Left kidney (tissue), 8 donors: ENCODE data around the gene CD47. TPM values are rescaled to one million over a fixed set of nuclear protein-coding genes. Genes with fewer than 3 reads are reported as not detected.
A peak's percentile ranks its signal among the peaks of the same experiment; 100 is the strongest.

Experiments used
- DNase-seq: peaks from one replicate; pipeline ENCODE4 v3.0.0-alpha.2; 2013
- long read RNA-seq, 8 donors: transcript quantifications; one replicate each; lab custom pipeline, GENCODE V29; 2026
- polyA plus RNA-seq: library from polyadenylated mRNA; unstranded; fragments of 120-200 nt; gene quantifications from one replicate; pipeline ENCODE4 v1.2.1, GENCODE V29; 2013; ENCODE audit not compliant: insufficient read length

CD47 gene
- polyA plus RNA-seq: 90.2 TPM
- long read RNA-seq, donor 1, full-length matches to known transcripts: 18 of 27 reads
- long read RNA-seq, donor 1, partial matches to known transcripts: 9 of 27 reads
- long read RNA-seq, donor 1, other reads (novel, unspliced or antisense): 0 of 27 reads
- long read RNA-seq, donor 2, full-length matches to known transcripts: 14 of 14 reads
- long read RNA-seq, donor 2, partial matches to known transcripts: 0 of 14 reads
- long read RNA-seq, donor 2, other reads (novel, unspliced or antisense): 0 of 14 reads
- long read RNA-seq, donor 3, full-length matches to known transcripts: 9 of 9 reads
- long read RNA-seq, donor 3, partial matches to known transcripts: 0 of 9 reads
- long read RNA-seq, donor 3, other reads (novel, unspliced or antisense): 0 of 9 reads
- long read RNA-seq, donor 4, full-length matches to known transcripts: 2 of 2 reads
- long read RNA-seq, donor 4, partial matches to known transcripts: 0 of 2 reads
- long read RNA-seq, donor 4, other reads (novel, unspliced or antisense): 0 of 2 reads
- long read RNA-seq, donor 5, full-length matches to known transcripts: 27 of 27 reads
- long read RNA-seq, donor 5, partial matches to known transcripts: 0 of 27 reads
- long read RNA-seq, donor 5, other reads (novel, unspliced or antisense): 0 of 27 reads
- long read RNA-seq, donor 6, full-length matches to known transcripts: 13 of 34 reads
- long read RNA-seq, donor 6, partial matches to known transcripts: 21 of 34 reads
- long read RNA-seq, donor 6, other reads (novel, unspliced or antisense): 0 of 34 reads
- long read RNA-seq, donor 7, full-length matches to known transcripts: 19 of 19 reads
- long read RNA-seq, donor 7, partial matches to known transcripts: 0 of 19 reads
- long read RNA-seq, donor 7, other reads (novel, unspliced or antisense): 0 of 19 reads
- long read RNA-seq, donor 8, full-length matches to known transcripts: 5 of 5 reads
- long read RNA-seq, donor 8, partial matches to known transcripts: 0 of 5 reads
- long read RNA-seq, donor 8, other reads (novel, unspliced or antisense): 0 of 5 reads

- DNase-seq: peak; percentile 90
These were observed at the start of gene CD47 for GRCh38 chr3:108090701-108091497. CD47 (minus strand) TSS chr3:108091031; CDS start chr3:108090908, 123 bp downstream.

GRCh38 chr3:108137460-108137814 lies 46.6 kb upstream of the CD47 start:
- DNase-seq: no peak

GRCh38 chr3:108136561-108137459 lies 46.0 kb upstream of the CD47 start:
- DNase-seq: no peak

GRCh38 chr3:108134555-108134880 lies 43.7 kb upstream of the CD47 start:
- no peak for DNase-seq

GRCh38 chr3:108133858-108134554 lies 43.2 kb upstream of the CD47 start:
- no peak for DNase-seq

GRCh38 chr3:108133048-108133369 lies 42.2 kb upstream of the CD47 start:
- DNase-seq: no peak

GRCh38 chr3:108131475-108132134 lies 40.8 kb upstream of the CD47 start:
- no peak for DNase-seq

- no peak for DNase-seq
These were observed 40.1 kb upstream of the CD47 start for GRCh38 chr3:108130701-108131474.

- DNase-seq: no peak
These were observed 39.4 kb upstream of the CD47 start for GRCh38 chr3:108130236-108130635.

GRCh38 chr3:108127301-108127988 lies 36.6 kb upstream of the CD47 start:
- DNase-seq: no peak

GRCh38 chr3:108126348-108126747 lies 35.5 kb upstream of the CD47 start:
- DNase-seq: no peak

GRCh38 chr3:108125550-108126071 lies 34.8 kb upstream of the CD47 start:
- no peak for DNase-seq

GRCh38 chr3:108125153-108125543 lies 34.3 kb upstream of the CD47 start:
- DNase-seq: no peak

GRCh38 chr3:108124337-108125152 lies 33.7 kb upstream of the CD47 start:
- no peak for DNase-seq

GRCh38 chr3:108123326-108123725 lies 32.5 kb upstream of the CD47 start:
- DNase-seq: no peak

- no peak for DNase-seq
These were observed 31.4 kb upstream of the CD47 start for GRCh38 chr3:108122276-108122675.

GRCh38 chr3:108119398-108120104 lies 28.7 kb upstream of the CD47 start:
- DNase-seq: no peak
